CD4-positive, alpha-beta T cell treated with Interferon alpha-2 for 1 hour (primary cell): ENCODE data around the gene SSMEM1.
"Not testable (repeated sequence)": the region's sequence is repeated elsewhere in the genome, so short reads cannot be mapped to it uniquely, and the experiment has no call there.

Experiments used
- DNase-seq, 2 donors: peaks; one replicate each; pipeline ENCODE4 v3.0.0-alpha.2; 2020 to 2022

SSMEM1 gene

DNA sequence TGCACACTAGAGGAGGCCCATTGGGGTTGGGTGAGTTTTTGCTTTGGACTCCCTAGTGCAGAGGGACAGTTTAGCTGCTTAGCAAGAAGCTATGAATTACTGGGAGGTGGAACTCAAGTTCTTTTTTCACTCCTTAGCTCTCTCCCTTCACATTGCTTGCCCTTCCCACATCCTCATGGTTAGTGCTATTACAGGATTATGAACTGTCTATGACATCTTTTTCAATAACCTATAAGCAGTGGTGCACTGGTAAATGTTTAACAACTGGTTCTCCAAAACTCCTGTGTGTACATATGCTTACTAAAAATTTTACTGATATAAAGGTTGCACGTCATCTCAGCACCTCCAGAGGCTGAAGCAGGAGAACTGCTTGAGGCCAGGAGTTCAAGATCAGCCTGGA is 6.2 kb downstream of the SSMEM1 start:
- no peak for DNase-seq

GRCh38 chr7:130216025-130216424 is 8.4 kb downstream of the SSMEM1 start:
- no peak for DNase-seq

GRCh38 chr7:130216750-130217149 is 9.1 kb downstream of the SSMEM1 start:
- DNase-seq: no peak

DNA sequence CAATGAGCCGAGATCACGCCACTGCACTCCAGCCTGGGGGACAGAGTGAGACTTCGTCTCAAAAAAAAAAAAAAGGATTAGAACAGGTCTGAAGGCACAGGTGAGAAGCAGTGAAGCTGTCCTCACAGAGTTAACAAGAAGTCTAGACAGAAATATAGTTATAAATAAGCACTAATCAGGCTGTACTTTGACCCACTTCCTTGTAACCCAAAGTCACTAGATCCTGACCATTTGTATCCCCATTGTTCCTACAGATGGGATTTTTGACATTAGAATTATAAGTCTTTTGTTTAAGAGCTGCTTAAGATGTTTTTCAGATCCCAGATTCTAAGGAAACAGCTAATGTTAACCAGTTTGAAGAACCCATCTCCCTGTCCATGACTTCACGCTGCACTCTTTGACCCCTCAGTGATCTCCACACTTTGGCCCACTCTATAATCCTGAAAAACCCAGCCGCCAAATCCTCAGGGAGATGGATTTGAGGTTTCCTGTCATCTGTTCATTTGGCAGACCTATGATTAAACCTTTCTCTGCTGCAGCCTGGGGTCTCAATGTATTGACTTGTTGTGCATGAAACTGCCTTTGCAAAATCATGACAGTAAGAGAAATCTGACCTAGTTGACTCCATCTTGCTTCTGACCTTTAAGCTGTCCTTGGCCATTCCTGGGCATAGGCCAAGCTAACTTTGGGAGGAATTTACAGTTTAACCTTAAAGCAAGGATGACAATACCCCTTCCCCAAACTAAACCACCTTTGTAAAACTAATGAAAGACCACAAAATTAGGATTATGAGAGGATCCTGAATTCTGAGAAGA is 11.4 kb downstream of the SSMEM1 start:
- DNase-seq: no peak

DNA sequence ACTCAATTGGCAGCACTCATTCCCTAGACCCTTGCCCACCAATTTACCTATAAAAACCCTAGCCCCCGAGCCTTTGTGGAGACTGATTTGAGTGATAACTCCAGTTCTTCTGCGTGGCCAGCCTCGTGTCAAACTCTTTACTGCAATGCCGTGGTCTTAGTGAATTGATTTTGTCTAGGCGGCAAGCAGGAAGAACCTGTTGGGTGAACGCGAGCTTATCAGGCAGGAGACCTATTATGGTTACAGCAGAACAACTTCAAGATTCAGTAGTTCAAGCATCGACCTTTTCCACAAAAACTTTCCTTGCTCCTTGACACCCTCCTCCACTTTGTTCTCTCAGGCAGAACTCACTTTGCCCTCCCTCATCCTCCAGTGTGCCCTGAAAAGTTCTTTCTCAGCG is 12.2 kb downstream of the SSMEM1 start:
- DNase-seq: no peak

GRCh38 chr7:130221746-130222145 is 14.1 kb downstream of the SSMEM1 start:
- no peak for DNase-seq

GRCh38 chr7:130223646-130224045 is 16.0 kb downstream of the SSMEM1 start:
- no peak for DNase-seq

DNA sequence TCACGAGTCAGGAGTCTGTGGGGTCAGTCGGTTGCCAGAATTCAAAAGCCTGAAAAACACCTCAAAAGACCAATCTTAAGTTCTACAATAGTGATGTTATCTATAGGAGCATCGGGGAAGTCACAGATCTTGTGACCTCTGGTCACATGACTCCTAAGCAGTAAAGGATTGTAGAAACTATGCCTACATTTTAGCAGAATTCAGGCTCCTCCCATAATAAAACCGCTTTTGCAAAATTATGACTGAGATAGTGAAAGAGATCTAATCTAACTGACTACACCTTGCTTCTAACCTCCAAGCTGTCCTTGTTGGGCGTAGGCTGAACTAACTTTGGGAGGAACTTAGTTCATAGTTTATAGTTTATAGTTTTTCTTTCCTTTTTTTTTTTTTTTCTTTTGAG is 16.6 kb downstream of the SSMEM1 start:
- DNase-seq: no peak

- DNase-seq: not testable (repeated sequence)
These were observed 17.3 kb downstream of the SSMEM1 start for GRCh38 chr7:130224923-130225322.

GRCh38 chr7:130226333-130226732 is 18.7 kb downstream of the SSMEM1 start:
- no peak for DNase-seq

GRCh38 chr7:130227883-130228575 is 20.4 kb downstream of the SSMEM1 start:
- no peak for DNase-seq

DNA sequence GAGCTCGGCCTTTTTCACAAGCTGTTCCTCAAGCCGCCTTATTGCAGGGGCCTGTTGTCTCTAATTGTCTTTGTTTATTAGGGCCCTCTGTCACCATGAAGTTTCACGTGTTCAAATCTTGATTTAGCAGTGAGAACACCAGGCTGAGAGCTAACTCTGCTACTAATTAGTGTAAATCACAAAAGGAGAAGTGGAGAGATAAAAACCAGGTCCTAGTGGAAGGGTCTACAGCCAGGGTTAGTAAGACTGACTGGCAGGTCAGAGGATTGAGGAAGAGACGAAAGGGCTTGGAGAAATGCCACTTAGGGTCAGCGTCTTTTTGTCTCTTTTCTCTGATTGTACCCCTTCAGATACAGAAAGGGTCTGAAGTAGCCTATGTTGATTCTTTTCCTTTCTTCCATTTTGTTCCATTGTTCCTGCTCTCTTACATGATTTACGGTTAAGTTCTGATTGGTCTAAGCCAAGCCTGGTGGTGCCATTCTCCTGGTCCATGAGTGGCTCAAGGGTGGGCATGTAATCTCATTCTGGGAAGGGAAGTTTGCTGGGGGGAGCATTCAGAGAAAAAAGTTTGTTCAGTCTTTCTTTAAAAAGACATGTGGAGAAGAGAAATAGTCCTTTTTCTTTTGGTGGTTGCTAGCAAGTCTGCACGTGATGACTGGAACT is 21.3 kb downstream of the SSMEM1 start:
- DNase-seq: no peak

DNA sequence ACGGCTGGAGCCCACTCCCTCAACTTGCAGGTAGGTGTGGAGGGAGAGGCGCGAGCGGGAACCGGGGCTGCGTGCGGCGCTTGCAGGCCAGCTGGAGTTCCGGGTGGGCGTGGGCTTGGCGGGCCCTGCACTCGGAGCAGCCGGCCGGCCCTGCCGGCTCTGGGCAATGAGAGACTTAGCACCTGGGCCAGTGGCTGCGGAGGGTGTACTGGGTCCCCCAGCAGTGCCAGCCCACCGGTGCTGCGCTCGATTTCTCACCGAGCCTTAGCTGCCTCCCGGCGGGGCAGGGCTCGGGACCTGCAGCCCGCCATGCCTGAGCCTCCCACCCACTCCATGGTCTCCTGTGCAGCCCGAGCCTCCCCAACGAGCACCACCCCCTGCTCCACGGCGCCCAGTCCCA is 22.3 kb downstream of the SSMEM1 start:
- not testable (repeated sequence) for DNase-seq

DNA sequence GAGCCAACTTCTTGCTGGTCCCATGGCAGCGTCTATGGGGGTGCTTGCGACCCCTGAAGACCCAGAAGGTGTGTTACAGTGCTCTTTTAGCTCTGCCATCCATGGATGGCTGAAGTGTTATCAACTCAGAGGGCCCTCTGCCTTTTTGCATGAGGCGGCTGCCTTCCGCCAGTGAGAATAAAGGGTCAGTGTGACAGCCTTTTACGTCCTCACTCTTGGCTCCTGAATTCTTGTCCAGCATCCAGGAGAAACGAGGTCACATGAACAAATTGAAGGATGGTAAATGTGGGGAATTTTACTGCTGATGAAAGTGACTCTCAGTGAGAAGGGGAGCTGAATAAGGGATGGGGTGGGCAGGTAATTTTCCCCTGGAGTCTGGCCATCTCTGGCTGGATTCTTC is 24.1 kb downstream of the SSMEM1 start:
- DNase-seq: no peak

GRCh38 chr7:130232209-130232608 is 24.5 kb downstream of the SSMEM1 start:
- DNase-seq: no peak

- DNase-seq: no peak
These were observed 26.4 kb downstream of the SSMEM1 start for GRCh38 chr7:130234078-130234477.

DNA sequence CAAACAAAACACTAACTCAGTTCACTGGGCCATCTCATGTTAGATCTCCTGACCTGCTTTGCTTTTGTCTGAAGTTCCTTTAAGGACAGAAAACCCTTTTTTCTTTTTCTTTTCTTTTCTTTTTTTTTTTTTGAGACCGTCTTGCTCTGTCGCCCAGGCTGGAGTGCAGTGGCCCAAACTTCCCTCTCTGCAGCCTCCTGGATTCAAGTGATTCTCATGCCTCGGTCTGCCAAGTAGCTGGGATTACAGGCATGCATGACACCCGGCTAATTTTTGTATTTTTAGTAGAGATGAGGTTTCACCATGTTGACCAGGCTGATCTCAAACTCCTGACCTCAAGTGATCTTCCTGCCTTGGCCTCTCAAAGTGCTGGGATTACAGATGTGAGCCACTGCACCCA is 28.7 kb downstream of the SSMEM1 start:
- DNase-seq: not testable (repeated sequence)

DNA sequence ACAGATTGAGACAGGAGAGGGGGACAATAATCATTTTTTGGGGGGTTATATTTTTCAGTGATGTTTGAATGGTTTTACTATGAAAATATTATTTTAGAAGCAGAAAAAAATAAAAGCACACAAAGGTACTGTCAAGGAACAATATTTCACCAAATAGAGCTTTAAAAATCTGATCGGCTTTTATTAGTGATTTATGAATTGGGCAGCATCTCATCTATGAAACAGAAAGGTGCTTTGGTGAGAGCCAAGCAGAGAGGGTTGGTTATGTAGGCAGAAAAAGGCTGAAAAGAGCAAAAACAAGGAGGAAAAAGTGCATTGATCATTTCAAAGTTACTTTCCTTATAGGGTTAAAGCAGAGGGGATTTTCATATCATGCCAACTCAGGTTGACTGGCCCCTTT is 32.6 kb downstream of the SSMEM1 start:
- no peak for DNase-seq

- peak; percentile 30 to 42 for DNase-seq
These were observed 34.7 kb downstream of the SSMEM1 start for GRCh38 chr7:130242198-130243014.

DNA sequence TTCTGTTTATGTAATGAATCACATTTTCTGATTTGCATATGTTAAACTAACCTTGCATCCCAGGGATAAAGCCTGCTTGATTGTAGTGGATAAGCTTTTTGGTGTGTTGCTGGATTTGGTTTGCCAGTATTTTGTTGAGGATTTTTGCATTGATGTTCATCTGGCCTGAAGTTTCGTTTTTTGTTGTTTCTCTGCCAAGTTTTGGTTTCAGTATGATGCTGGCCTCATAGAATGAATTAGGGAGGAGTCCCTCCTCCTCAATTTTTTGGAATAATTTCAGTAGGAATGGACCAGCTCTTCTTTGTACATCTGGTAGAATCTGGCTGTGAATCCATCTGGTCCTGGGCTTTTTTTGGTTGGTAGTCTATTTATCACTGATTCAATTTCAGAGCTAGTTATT is 35.8 kb downstream of the SSMEM1 start:
- DNase-seq: not testable (repeated sequence)

DNA sequence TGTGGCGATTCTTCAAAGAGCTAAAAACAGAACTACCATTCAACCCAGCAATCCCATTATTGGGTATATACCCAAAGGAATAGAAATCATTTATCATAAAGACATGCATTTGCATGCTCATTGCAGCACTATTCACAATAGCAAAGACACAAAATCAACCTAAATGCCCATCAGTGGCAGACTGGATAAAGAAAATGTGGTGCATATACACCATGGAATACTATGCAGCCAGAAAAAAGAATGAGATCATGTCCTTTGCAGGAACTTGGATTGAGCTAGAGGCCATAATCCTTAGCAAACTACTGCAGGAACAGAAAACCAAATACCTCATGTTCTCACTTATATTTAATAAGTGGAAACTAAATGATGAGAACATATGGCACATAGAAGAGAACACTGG is 38.8 kb downstream of the SSMEM1 start:
- not testable (repeated sequence) for DNase-seq

DNA sequence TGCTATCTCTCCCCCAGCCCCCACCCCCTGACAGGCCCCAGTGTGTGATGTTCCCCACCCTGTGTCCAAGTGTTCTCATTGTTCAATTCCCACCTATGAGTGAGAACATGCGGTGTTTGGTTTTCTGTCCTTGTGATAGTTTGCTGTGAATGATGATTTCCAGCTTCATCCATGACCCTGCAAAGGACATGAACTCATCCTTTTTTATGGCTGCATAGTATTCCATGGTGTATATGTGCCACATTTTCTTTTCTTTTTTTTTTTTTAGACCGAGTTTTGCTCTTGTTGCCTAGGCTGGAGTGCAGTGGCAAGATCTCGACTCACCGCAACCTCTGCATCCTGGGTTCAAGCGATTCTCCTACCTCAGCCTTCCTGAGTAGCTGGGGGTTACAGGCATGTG is 41.2 kb downstream of the SSMEM1 start:
- DNase-seq: not testable (repeated sequence)

DNA sequence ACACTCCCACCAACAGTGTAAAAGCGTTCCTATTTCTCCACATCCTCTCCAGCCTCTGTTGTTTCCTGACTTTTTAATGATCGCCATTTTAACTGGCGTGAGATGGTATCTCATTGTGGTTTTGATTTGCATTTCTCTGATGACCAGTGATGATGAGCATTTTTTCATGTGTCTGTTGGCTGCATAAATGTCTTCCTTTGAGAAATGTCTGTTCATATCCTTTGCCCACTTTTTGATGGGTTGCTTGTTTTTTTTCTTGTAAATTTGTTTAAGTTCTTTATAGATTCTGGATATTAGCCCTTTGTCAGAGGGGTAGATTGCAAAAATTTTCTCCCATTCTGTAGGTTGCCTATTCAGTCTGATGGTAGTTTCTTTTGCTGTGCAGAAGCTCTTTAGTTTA is 42.0 kb downstream of the SSMEM1 start:
- not testable (repeated sequence) for DNase-seq
